Neutrophil (primary cell): ENCODE results near the gene COL24A1.
"Not testable (repeated sequence)": the region's sequence is repeated elsewhere in the genome, so short reads cannot be mapped to it uniquely, and the experiment has no call there.

ENCODE experiments used
- H3K27ac ChIP-seq: fragments of 200-600 bp; sonication (generic); 2 replicates; pipeline ENCODE4 v1.5.1; 2016; ENCODE audit warnings: mild to moderate bottlenecking, moderate library complexity
- H3K27me3 ChIP-seq: fragments of 200-600 bp; sonication (generic); 2 replicates; pipeline ENCODE4 v1.6.0; 2016; ENCODE audit warnings: mild to moderate bottlenecking
- H3K36me3 ChIP-seq: fragments of 200-600 bp; sonication (generic); 2 replicates; pipeline ENCODE4 v1.5.1; 2017
- H3K4me1 ChIP-seq, 2 experiments: fragments of 200-600 bp in 1 of 2; sonication (generic) in 1 of 2; 1 replicate in 1 of 2; 2 replicates in 1 of 2; pipeline versions ENCODE4 v1.5.1 to v1.6.1; 2013 to 2016; ENCODE audit warnings: low read depth in 1 of 2, low read length in 1 of 2, mild to moderate bottlenecking in 1 of 2, moderate library complexity in 1 of 2; ENCODE audit not compliant: control insufficient read depth in 1 of 2, insufficient read depth in 1 of 2
- H3K4me3 ChIP-seq, 2 experiments: fragments of 200-600 bp in 1 of 2; sonication (generic) in 1 of 2; 1 replicate in 1 of 2; 2 replicates in 1 of 2; pipeline ENCODE4 v1.5.1; 2013 to 2016; ENCODE audit warnings: low read depth in 1 of 2, low read length in 1 of 2, mild to moderate bottlenecking in 1 of 2, moderate library complexity in 1 of 2
- H3K9me3 ChIP-seq: fragments of 200-600 bp; sonication (generic); 2 replicates; pipeline ENCODE4 v1.5.1; 2016
- TF ChIP-seq, protein P1 (sequence below): fragments of 200-600 bp; sonication (generic); IDR thresholded peaks from 2 replicates; pipeline ENCODE4 v1.5.1; 2016; ENCODE audit warnings: antibody characterized with exemption

The COL24A1 gene

DNA sequence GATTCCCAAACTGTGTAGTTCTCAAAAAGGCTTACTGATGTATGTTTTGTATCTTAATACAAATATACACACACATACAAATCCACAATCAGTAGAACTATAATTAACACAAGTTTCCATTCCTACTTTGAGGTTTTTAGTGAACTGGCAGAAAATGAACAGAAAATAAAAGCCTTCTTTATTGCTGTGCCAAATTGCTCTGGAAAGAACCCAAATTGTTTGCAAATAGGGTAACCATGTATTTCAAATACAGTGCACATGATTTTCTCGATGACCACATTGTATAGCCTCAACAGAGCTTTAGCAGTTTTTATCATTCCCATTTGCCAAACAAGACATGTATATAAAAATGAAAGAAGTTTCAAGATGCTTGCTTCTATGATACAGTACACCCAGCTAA lies 173.3 kb downstream of the COL24A1 start:
- Histone ChIP-seq H3K27me3 (no peaks in the 10 kb centered on the region), H3K4me1 (no peaks in the 10 kb centered on the region), H3K27ac (no peak overlapping the region), H3K36me3 (no peaks in the 10 kb centered on the region), H3K9me3 (no peaks in the 10 kb centered on the region), H3K4me3 (no peak overlapping the region)
- TF ChIP-seq, protein P1, sequence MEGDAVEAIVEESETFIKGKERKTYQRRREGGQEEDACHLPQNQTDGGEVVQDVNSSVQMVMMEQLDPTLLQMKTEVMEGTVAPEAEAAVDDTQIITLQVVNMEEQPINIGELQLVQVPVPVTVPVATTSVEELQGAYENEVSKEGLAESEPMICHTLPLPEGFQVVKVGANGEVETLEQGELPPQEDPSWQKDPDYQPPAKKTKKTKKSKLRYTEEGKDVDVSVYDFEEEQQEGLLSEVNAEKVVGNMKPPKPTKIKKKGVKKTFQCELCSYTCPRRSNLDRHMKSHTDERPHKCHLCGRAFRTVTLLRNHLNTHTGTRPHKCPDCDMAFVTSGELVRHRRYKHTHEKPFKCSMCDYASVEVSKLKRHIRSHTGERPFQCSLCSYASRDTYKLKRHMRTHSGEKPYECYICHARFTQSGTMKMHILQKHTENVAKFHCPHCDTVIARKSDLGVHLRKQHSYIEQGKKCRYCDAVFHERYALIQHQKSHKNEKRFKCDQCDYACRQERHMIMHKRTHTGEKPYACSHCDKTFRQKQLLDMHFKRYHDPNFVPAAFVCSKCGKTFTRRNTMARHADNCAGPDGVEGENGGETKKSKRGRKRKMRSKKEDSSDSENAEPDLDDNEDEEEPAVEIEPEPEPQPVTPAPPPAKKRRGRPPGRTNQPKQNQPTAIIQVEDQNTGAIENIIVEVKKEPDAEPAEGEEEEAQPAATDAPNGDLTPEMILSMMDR: no peak

DNA sequence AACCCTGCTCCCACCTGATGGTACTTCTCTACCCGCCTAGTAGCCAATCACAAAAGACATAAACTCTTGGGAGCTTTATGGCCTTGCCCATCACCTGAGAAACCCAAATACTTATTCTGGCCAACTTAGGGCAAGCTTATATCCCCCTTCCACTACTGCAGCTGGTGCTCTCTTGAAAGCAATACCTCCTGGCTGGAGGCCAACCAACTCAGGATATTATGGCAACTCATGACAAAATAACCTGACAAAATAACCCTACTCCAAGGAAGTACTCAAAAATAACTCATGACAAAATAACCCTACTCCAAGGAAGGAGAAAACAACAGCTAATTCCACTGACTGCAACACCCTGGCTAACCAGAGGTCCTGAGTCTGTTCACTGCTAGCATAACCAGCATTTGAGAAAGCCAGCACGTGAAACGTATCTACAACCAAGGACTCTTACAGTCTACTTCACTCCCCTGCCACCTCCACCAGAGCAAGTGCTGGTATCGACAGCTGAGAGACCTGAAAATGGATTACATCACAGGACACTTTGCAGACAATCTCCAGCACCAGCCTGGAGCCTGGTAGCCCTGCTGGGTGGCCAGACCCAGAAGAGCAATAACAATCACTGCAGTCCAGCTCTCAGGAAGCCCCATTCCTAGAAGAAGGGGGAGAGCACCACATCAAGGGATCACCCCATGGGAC lies 179.9 kb downstream of the COL24A1 start:
- Histone ChIP-seq H3K36me3 (no peaks in the 10 kb centered on the region), H3K27ac (no peak overlapping the region), H3K4me3 (no peak overlapping the region), H3K9me3 (no peaks in the 10 kb centered on the region), H3K27me3 (no peaks in the 10 kb centered on the region), H3K4me1 (peaks cover 0 to 12% of the 10 kb centered on the region in 2 experiments)
- TF ChIP-seq, protein P1: no peak

DNA sequence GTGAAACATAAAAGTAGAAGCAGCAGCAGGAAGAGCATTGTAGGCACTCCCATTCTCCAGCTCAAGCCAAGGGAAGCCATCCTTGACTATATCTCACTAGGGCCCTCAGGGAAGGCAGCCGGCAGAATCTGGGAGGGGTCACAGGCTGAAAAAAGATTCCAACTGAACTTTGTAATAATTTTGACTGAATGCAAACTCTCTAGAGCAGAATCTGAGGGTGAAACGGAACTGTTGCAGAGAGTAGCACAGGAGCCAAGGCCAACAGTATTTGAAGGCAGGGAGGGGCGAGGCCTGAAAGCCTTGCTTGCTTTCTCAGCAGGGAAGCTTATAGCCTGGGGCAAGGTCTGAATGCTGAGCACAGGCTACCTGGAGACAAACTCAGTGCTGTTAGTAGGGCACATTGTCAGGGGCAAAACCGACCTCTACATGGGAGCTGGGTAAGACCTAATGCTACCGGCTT lies 180.6 kb downstream of the COL24A1 start:
- no peak overlapping the region for H3K4me3 ChIP-seq
- no peak overlapping the region for H3K27ac ChIP-seq
- H3K36me3 ChIP-seq: no peaks in the 10 kb centered on the region
- peaks cover 0 to 12% of the 10 kb centered on the region in 2 experiments for H3K4me1 ChIP-seq
- no peaks in the 10 kb centered on the region for H3K9me3 ChIP-seq
- H3K27me3 ChIP-seq: no peaks in the 10 kb centered on the region
- TF ChIP-seq, protein P1: no peak

DNA sequence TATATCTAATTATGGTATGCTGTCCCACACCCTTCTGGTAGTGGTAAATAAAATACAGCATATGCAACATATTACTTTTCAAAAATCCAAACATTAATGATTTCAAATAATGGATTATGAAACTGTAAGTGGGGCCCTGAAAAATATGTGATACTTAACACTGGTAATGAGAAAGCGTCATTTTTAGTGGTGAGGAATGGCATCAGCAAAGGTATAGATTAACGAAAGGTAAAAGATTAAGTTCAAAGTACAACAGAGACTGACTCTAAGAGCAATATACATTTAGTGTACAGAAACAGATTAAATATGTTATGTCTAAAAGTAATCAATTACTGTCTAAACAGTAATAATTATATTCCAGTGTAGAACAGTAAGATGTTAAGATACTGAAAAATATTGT lies 194.1 kb downstream of the COL24A1 start:
- no peak overlapping the region for H3K27ac ChIP-seq
- H3K4me3 ChIP-seq: no peak overlapping the region
- TF ChIP-seq, protein P1: no peak
- H3K36me3 ChIP-seq: no peaks in the 10 kb centered on the region
- no peaks in the 10 kb centered on the region for H3K4me1 ChIP-seq
- no peaks in the 10 kb centered on the region for H3K9me3 ChIP-seq
- no peaks in the 10 kb centered on the region for H3K27me3 ChIP-seq

DNA sequence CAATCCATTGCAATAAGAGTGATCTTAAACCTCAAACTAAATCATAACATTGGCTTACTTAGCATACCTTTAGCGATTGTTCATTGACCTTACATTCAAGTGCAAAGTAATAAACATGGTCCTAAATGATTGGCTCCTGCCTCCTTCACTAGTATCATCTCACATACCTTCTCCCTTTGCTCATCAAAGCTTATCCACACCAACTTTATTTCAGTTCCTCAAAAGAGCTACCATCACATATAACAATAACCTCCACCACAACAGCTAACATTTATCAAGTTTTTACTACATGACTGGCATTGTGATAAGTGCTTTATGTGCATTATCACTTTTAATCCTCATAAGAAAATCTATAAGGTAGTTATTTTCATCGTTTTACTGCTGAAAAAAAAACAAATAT lies 198.8 kb downstream of the COL24A1 start:
- no peak overlapping the region for H3K27ac ChIP-seq
- H3K4me3 ChIP-seq: no peak overlapping the region
- TF ChIP-seq, protein P1: no peak
- H3K27me3 ChIP-seq: no peaks in the 10 kb centered on the region
- no peaks in the 10 kb centered on the region for H3K36me3 ChIP-seq
- H3K4me1 ChIP-seq: no peaks in the 10 kb centered on the region
- no peaks in the 10 kb centered on the region for H3K9me3 ChIP-seq

DNA sequence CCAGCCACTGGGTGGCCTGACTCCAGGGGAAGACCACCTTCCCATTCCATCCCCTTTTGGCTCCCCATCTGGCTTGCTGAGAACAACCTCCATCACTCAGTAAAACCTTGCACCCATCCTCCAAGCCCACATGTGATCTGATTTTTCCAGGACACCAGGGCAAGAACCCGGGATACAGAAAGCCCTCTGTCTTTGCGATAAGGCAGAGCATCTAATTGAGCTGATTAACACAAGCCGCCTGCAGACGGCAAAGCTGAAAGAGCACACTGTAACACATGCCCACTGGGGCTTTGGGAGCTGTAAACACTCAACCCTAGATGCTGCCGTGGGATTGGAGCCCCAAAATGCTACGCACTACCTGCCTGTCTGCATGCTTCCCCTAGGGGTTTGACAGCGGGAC lies 201.4 kb downstream of the COL24A1 start:
- not testable (repeated sequence) for H3K27ac ChIP-seq, H3K36me3 ChIP-seq, H3K27me3 ChIP-seq, H3K4me1 ChIP-seq, H3K9me3 ChIP-seq, H3K4me3 ChIP-seq
